SKM-1 (cell line): ENCODE data around the gene KLHL35.

ENCODE experiments used
- DNase-seq: peaks from one replicate; lab custom pipeline; 2025; ENCODE audit not compliant: unreplicated experiment; lab: John Stamatoyannopoulos, UW

Gene KLHL35

GRCh38 chr11:75469785-75470405 is 36.9 kb upstream of the KLHL35 start:
- DNase-seq, result no peak

GRCh38 chr11:75468534-75469340 is 35.7 kb upstream of the KLHL35 start:
- no peak for DNase-seq

- no peak for DNase-seq
Observed at GRCh38 chr11:75467881-75468280, 34.9 kb upstream of the KLHL35 start.

GRCh38 chr11:75467311-75467710 is 34.3 kb upstream of the KLHL35 start:
- no peak for DNase-seq

- no peak for DNase-seq
Observed at GRCh38 chr11:75465701-75466531, 32.9 kb upstream of the KLHL35 start.

- no peak for DNase-seq
Observed at GRCh38 chr11:75463106-75463774, 30.2 kb upstream of the KLHL35 start.

GRCh38 chr11:75462117-75462653 is 29.2 kb upstream of the KLHL35 start:
- DNase-seq, result no peak

GRCh38 chr11:75461151-75461550 is 28.1 kb upstream of the KLHL35 start:
- no peak for DNase-seq

GRCh38 chr11:75456596-75457183 is 23.7 kb upstream of the KLHL35 start:
- DNase-seq, result no peak

GRCh38 chr11:75454987-75455386 is 22.0 kb upstream of the KLHL35 start:
- no peak for DNase-seq

GRCh38 chr11:75453916-75454655 is 21.1 kb upstream of the KLHL35 start:
- no peak for DNase-seq

- no peak for DNase-seq
Observed at GRCh38 chr11:75450826-75451821, 18.1 kb upstream of the KLHL35 start.

- no peak for DNase-seq
Observed at GRCh38 chr11:75450236-75450635, 17.2 kb upstream of the KLHL35 start.

GRCh38 chr11:75449776-75450175 is 16.8 kb upstream of the KLHL35 start:
- no peak for DNase-seq

GRCh38 chr11:75449271-75449670 is 16.3 kb upstream of the KLHL35 start:
- no peak for DNase-seq

- DNase-seq, result no peak
Observed at GRCh38 chr11:75447415-75447814, 14.4 kb upstream of the KLHL35 start.

- no peak for DNase-seq
Observed at GRCh38 chr11:75445315-75445953, 12.4 kb upstream of the KLHL35 start.

GRCh38 chr11:75443043-75443442 is 10.0 kb upstream of the KLHL35 start:
- DNase-seq, result no peak
